Trophoblast cell (in vitro differentiated cells and primary cell): Measurements from ENCODE around the gene LRP1B.

Source experiments
- DNase-seq, 2 donors: peaks; one replicate each; pipeline ENCODE4 v3.0.0-alpha.2; 2016
- H2AFZ ChIP-seq: 2 replicates; pipeline ENCODE4 v1.6.1; 2013; ENCODE audit warnings: low read length, moderate library complexity, mild to moderate bottlenecking; ENCODE audit not compliant: insufficient read depth, poor library complexity
- H2AK5ac ChIP-seq: 2 replicates; pipeline ENCODE4 v1.6.1; 2013; ENCODE audit warnings: mild to moderate bottlenecking, low read length
- H2BK120ac ChIP-seq: 2 replicates; pipeline ENCODE4 v1.6.1; 2013; ENCODE audit warnings: low read length, mild to moderate bottlenecking, moderate library complexity; ENCODE audit not compliant: insufficient read depth, poor library complexity
- H2BK12ac ChIP-seq: 2 replicates; pipeline ENCODE4 v1.6.1; 2013; ENCODE audit warnings: mild to moderate bottlenecking, low read length, moderate library complexity
- H2BK5ac ChIP-seq: 2 replicates; pipeline ENCODE4 v1.6.1; 2013; ENCODE audit warnings: low read length, low read depth, moderate library complexity, mild to moderate bottlenecking; ENCODE audit not compliant: poor library complexity
- H3K14ac ChIP-seq: 2 replicates; pipeline ENCODE4 v1.6.1; 2013; ENCODE audit warnings: mild to moderate bottlenecking, low read length
- H3K18ac ChIP-seq: 2 replicates; pipeline ENCODE4 v1.6.1; 2013; ENCODE audit warnings: mild to moderate bottlenecking, low read length
- H3K23ac ChIP-seq: 2 replicates; pipeline ENCODE4 v1.6.1; 2013; ENCODE audit warnings: low read length
- H3K27ac ChIP-seq: 2 replicates; pipeline ENCODE4 v1.5.1; 2013; ENCODE audit warnings: low read depth, mild to moderate bottlenecking, inconsistent platforms, low read length, moderate library complexity
- H3K27me3 ChIP-seq: 2 replicates; pipeline ENCODE4 v1.6.1; 2013; ENCODE audit warnings: inconsistent platforms, mild to moderate bottlenecking, low read length, moderate library complexity; ENCODE audit not compliant: insufficient read depth
- H3K36me3 ChIP-seq, 2 experiments: 1 replicate in 1 of 2; 2 replicates in 1 of 2; pipeline ENCODE4 v1.6.1; 2013; ENCODE audit warnings: low read length in 2 of 2, mild to moderate bottlenecking in 2 of 2, moderate library complexity in 1 of 2; ENCODE audit not compliant: insufficient read depth in 2 of 2, control insufficient read depth in 1 of 2
- H3K4ac ChIP-seq: 2 replicates; pipeline ENCODE4 v1.6.1; 2013; ENCODE audit warnings: low read depth, mild to moderate bottlenecking, low read length, moderate library complexity
- H3K4me1 ChIP-seq, 2 experiments: 1 replicate in 1 of 2; 2 replicates in 1 of 2; pipeline ENCODE4 v1.6.1; 2013; ENCODE audit warnings: low read length in 2 of 2, mild to moderate bottlenecking in 2 of 2, moderate library complexity in 1 of 2; ENCODE audit not compliant: insufficient read depth in 2 of 2, control insufficient read depth in 1 of 2
- H3K4me2 ChIP-seq: 2 replicates; pipeline ENCODE4 v1.6.1; 2013; ENCODE audit warnings: inconsistent platforms, mild to moderate bottlenecking, low read length, moderate library complexity
- H3K4me3 ChIP-seq: 2 replicates; pipeline ENCODE4 v1.5.1; 2013; ENCODE audit warnings: mild to moderate bottlenecking, low read depth, low read length, inconsistent platforms
- H3K79me1 ChIP-seq: one replicate; pipeline ENCODE4 v1.6.1; 2013; ENCODE audit warnings: low read length
- H3K79me2 ChIP-seq: 2 replicates; pipeline ENCODE4 v1.6.1; 2013; ENCODE audit warnings: low read length, mild to moderate bottlenecking; ENCODE audit not compliant: control insufficient read depth, insufficient read depth, poor library complexity
- H3K9ac ChIP-seq: 2 replicates; pipeline ENCODE4 v1.6.1; 2013; ENCODE audit warnings: mild to moderate bottlenecking, low read length
- H3K9me3 ChIP-seq: 2 replicates; pipeline ENCODE4 v1.6.1; 2013; ENCODE audit warnings: low read depth, mild to moderate bottlenecking, control low read depth, inconsistent platforms, low read length; ENCODE audit not compliant: insufficient read depth
- H4K12ac ChIP-seq: 2 replicates; pipeline ENCODE4 v1.6.1; 2013; ENCODE audit warnings: low read depth, mild to moderate bottlenecking, low read length, moderate library complexity
- H4K8ac ChIP-seq: 2 replicates; pipeline ENCODE4 v1.6.1; 2013; ENCODE audit warnings: low read depth, mild to moderate bottlenecking, low read length, moderate library complexity
- H4K91ac ChIP-seq: one replicate; pipeline ENCODE4 v1.6.1; 2013; ENCODE audit warnings: low read depth, mild to moderate bottlenecking, low read length, moderate library complexity
- WGBS: extraction: QIAGEN DNeasy Blood & Tissue Kit; methylation state at CpG from one replicate; pipeline ENCODE4 v1.1.7; 2013; ENCODE audit warnings: missing lambda C conversion rate; ENCODE audit not compliant: insufficient read length, insufficient coverage; ENCODE audit errors: extremely low coverage; 5-methylcytosine and 5-hydroxymethylcytosine counted together

LRP1B gene

GRCh38 chr2:141467331-141467730 lies 663.5 kb downstream of the LRP1B start:
- peak overlapping the region; percentile 80 for H3K27ac ChIP-seq
- no peak overlapping the region for H2AK5ac ChIP-seq
- no CpG with 5 or more reads among the region's 1 CpG for WGBS

DNA sequence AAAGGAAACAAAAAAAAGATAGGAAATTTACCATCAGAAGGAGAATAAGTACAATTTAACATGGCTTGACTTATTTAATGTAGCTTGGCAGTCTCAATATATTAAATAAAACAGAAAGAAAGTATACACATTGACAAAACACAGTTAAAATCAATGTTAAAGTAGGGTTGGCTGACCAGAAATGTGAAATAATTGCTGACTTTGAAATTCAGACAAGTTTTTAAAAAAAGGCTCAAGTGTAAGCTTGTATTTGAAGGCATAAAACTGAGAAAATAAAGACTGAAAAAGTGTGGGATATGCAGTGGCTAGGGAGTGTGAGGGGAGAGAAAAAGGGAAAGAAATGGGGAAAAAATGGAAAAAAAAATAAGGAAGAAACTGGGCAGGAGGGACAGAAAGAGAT lies 665.8 kb downstream of the LRP1B start:
- no peak overlapping the region for H2BK5ac ChIP-seq
- H3K79me1 ChIP-seq, result peaks cover 3% of the 10 kb centered on the region
- H3K79me2 ChIP-seq, result no peaks in the 10 kb centered on the region
- no peak for DNase-seq
- no peak overlapping the region for H4K12ac ChIP-seq
- no peak overlapping the region for H3K4me3 ChIP-seq
- no peak overlapping the region for H3K4me2 ChIP-seq
- H2BK12ac ChIP-seq, result no peak overlapping the region
- no peak overlapping the region for H3K4ac ChIP-seq
- H3K4me1 ChIP-seq, result peaks cover 0 to 4% of the 10 kb centered on the region in 2 experiments
- H3K36me3 ChIP-seq, result no peaks in the 10 kb centered on the region
- no peaks in the 10 kb centered on the region for H3K27me3 ChIP-seq
- no peak overlapping the region for H2AFZ ChIP-seq
- no peak overlapping the region for H3K9ac ChIP-seq
- peak overlapping the region; percentile 62 for H4K91ac ChIP-seq
- H4K8ac ChIP-seq, result no peak overlapping the region
- no peak overlapping the region for H3K18ac ChIP-seq
- no peak overlapping the region for H2BK120ac ChIP-seq
- no peak overlapping the region for H3K23ac ChIP-seq
- H3K14ac ChIP-seq, result no peak overlapping the region
- H3K9me3 ChIP-seq, result no peaks in the 10 kb centered on the region
- H2AK5ac ChIP-seq, result no peak overlapping the region
- no peak overlapping the region for H3K27ac ChIP-seq

More at GRCh38 chr2:141467331-141467730, 663.5 kb downstream of the LRP1B start:
- peaks cover 3% of the 10 kb centered on the region for H3K79me1 ChIP-seq
- no peak overlapping the region for H2BK5ac ChIP-seq
- no peak overlapping the region for H3K14ac ChIP-seq
- no peak overlapping the region for H4K8ac ChIP-seq
- no peak overlapping the region for H3K4me2 ChIP-seq
- no peak overlapping the region for H3K4me3 ChIP-seq
- H3K4me1 ChIP-seq, result peaks cover 0 to 5% of the 10 kb centered on the region in 2 experiments
- H3K18ac ChIP-seq, result no peak overlapping the region
- H3K27me3 ChIP-seq, result no peaks in the 10 kb centered on the region
- H3K9ac ChIP-seq, result no peak overlapping the region
- H2BK12ac ChIP-seq, result no peak overlapping the region
- H3K23ac ChIP-seq, result no peak overlapping the region
- no peak overlapping the region for H2AFZ ChIP-seq
- peak; percentile 54 to 90 for DNase-seq
- no peaks in the 10 kb centered on the region for H3K36me3 ChIP-seq
- no peak overlapping the region for H3K4ac ChIP-seq
- no peak overlapping the region for H4K12ac ChIP-seq
- no peaks in the 10 kb centered on the region for H3K9me3 ChIP-seq
- H2BK120ac ChIP-seq, result no peak overlapping the region
- H3K79me2 ChIP-seq, result no peaks in the 10 kb centered on the region
- no peak overlapping the region for H4K91ac ChIP-seq

DNA sequence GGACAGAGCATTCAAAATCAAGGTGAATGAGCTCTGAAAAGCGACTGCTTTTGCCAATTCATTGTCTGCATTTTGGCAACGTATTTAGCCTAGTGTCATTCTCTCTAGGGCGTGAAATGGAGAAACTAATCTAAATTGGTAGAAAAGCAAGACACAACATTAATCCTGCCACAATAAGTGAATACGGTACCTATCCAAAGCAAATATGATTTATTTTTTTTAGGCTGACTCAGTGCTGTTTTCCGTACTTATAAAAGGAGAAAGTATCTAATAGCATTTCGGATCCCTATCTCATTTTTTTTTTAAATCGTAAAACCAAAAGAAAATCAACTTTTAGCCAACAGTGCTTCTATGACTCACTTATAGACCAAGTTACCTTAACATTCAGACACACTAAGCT lies 672.5 kb downstream of the LRP1B start:
- Histone ChIP-seq H3K79me2 (no peaks in the 10 kb centered on the region), H3K36me3 (no peaks in the 10 kb centered on the region), H3K79me1 (peaks cover 6% of the 10 kb centered on the region), H3K4me1 (peaks cover 0 to 3% of the 10 kb centered on the region in 2 experiments), H3K4ac (no peak overlapping the region), H3K14ac (no peak overlapping the region), H4K91ac (no peak overlapping the region), H2BK5ac (no peak overlapping the region), H3K23ac (no peak overlapping the region), H4K8ac (no peak overlapping the region), H3K27ac (no peak overlapping the region), H4K12ac (no peak overlapping the region), H2BK12ac (no peak overlapping the region), H2AK5ac (no peak overlapping the region), H3K18ac (no peak overlapping the region), H3K4me2 (no peak overlapping the region), H2AFZ (no peak overlapping the region), H3K9me3 (no peaks in the 10 kb centered on the region), H3K9ac (no peak overlapping the region), H3K4me3 (no peak overlapping the region), H2BK120ac (no peak overlapping the region), H3K27me3 (no peaks in the 10 kb centered on the region)
- WGBS, result no CpG with 5 or more reads among the region's 7 CpGs
- no peak for DNase-seq

GRCh38 chr2:141455877-141456276 lies 674.9 kb downstream of the LRP1B start:
- no peaks in the 10 kb centered on the region for H3K36me3 ChIP-seq
- H3K4me3 ChIP-seq, result no peak overlapping the region
- H3K23ac ChIP-seq, result no peak overlapping the region
- H2BK5ac ChIP-seq, result no peak overlapping the region
- H3K14ac ChIP-seq, result no peak overlapping the region
- no peak overlapping the region for H4K12ac ChIP-seq
- no peak overlapping the region for H2AK5ac ChIP-seq
- no peak overlapping the region for H3K4ac ChIP-seq
- H2AFZ ChIP-seq, result no peak overlapping the region
- no peak overlapping the region for H3K18ac ChIP-seq
- no peaks in the 10 kb centered on the region for H3K27me3 ChIP-seq
- peaks cover 6% of the 10 kb centered on the region for H3K79me1 ChIP-seq
- no peak overlapping the region for H2BK12ac ChIP-seq
- H3K79me2 ChIP-seq, result no peaks in the 10 kb centered on the region
- H2BK120ac ChIP-seq, result peak overlapping the region; percentile 6
- no peak overlapping the region for H4K8ac ChIP-seq
- no peaks in the 10 kb centered on the region for H3K9me3 ChIP-seq
- no peak for DNase-seq
- WGBS, result no CpG with 5 or more reads among the region's 2 CpGs
- peak overlapping the region; percentile 85 for H3K27ac ChIP-seq
- no peak overlapping the region for H4K91ac ChIP-seq
- no peak overlapping the region for H3K9ac ChIP-seq
- peaks cover 0 to 3% of the 10 kb centered on the region in 2 experiments for H3K4me1 ChIP-seq
- H3K4me2 ChIP-seq, result no peak overlapping the region
